Mesenchymal stem cell (in vitro differentiated cells and primary cell): ENCODE results near the gene WWOX.

Experiments used
- DNase-seq: peaks from one replicate; pipeline ENCODE4 v3.0.0-alpha.2; 2013
- H2AFZ ChIP-seq: one replicate; pipeline ENCODE4 v1.6.1; 2013; ENCODE audit warnings: low read depth, mild to moderate bottlenecking, control low read depth, inconsistent platforms, low read length, moderate library complexity
- H2AK5ac ChIP-seq: 2 replicates; pipeline ENCODE4 v1.6.1; 2013; ENCODE audit warnings: low read length, moderate library complexity, mild to moderate bottlenecking, inconsistent platforms; ENCODE audit not compliant: severe bottlenecking
- H2BK120ac ChIP-seq: one replicate; pipeline ENCODE4 v1.6.1; 2013; ENCODE audit warnings: low read depth, mild to moderate bottlenecking, inconsistent platforms, low read length, moderate library complexity
- H2BK12ac ChIP-seq, 2 experiments: one replicate each; pipeline ENCODE4 v1.6.1; 2013; ENCODE audit warnings: inconsistent platforms in 2 of 2, low read length in 2 of 2, mild to moderate bottlenecking in 2 of 2, moderate library complexity in 2 of 2, control low read depth in 1 of 2
- H2BK15ac ChIP-seq: one replicate; pipeline ENCODE4 v1.6.1; 2013; ENCODE audit warnings: mild to moderate bottlenecking, low read depth, inconsistent platforms; ENCODE audit not compliant: poor library complexity, severe bottlenecking
- H2BK5ac ChIP-seq: 2 replicates; pipeline ENCODE4 v1.6.1; 2013; ENCODE audit warnings: low read depth, mild to moderate bottlenecking, low read length, control low read depth, inconsistent platforms; ENCODE audit not compliant: poor library complexity, severe bottlenecking
- H3K14ac ChIP-seq, 2 experiments: one replicate each; pipeline ENCODE4 v1.6.1; 2013; ENCODE audit warnings: inconsistent platforms in 2 of 2, low read length in 2 of 2, control low read depth in 1 of 2, mild to moderate bottlenecking in 1 of 2, moderate library complexity in 1 of 2
- H3K18ac ChIP-seq, 2 experiments: one replicate each; pipeline ENCODE4 v1.6.1; 2013; ENCODE audit warnings: inconsistent platforms in 2 of 2, low read length in 2 of 2, control low read depth in 1 of 2, low read depth in 1 of 2, mild to moderate bottlenecking in 1 of 2
- H3K23ac ChIP-seq, 2 experiments: one replicate each; pipeline ENCODE4 v1.6.1; 2013; ENCODE audit warnings: inconsistent platforms in 2 of 2, low read length in 2 of 2, mild to moderate bottlenecking in 2 of 2, moderate library complexity in 2 of 2, control low read depth in 1 of 2
- H3K27ac ChIP-seq: 2 replicates; pipeline ENCODE4 v1.5.1; 2013; ENCODE audit warnings: mild to moderate bottlenecking, moderate library complexity, low read length, control low read depth, inconsistent platforms; ENCODE audit not compliant: poor library complexity, severe bottlenecking
- H3K27me3 ChIP-seq, 2 experiments: 2 replicates each; pipeline versions ENCODE4 v1.6.1 to v1.7.0; 2013; ENCODE audit warnings: low read length in 2 of 2, mild to moderate bottlenecking in 2 of 2, moderate library complexity in 2 of 2, control low read depth in 1 of 2, inconsistent platforms in 1 of 2; ENCODE audit not compliant: control insufficient read depth in 1 of 2, insufficient read depth in 1 of 2
- H3K36me3 ChIP-seq, 2 experiments: 2 replicates each; pipeline versions ENCODE4 v1.6.1 to v1.7.0; 2013; ENCODE audit warnings: low read length in 2 of 2, control low read depth in 1 of 2, inconsistent platforms in 1 of 2, low read depth in 1 of 2, mild to moderate bottlenecking in 1 of 2; ENCODE audit not compliant: insufficient read depth in 2 of 2, control insufficient read depth in 1 of 2
- H3K4ac ChIP-seq, 2 experiments: one replicate each; pipeline ENCODE4 v1.6.1; 2013; ENCODE audit warnings: inconsistent platforms in 2 of 2, low read length in 2 of 2, mild to moderate bottlenecking in 2 of 2, moderate library complexity in 2 of 2, control low read depth in 1 of 2, low read depth in 1 of 2
- H3K4me1 ChIP-seq: 2 replicates; pipeline ENCODE4 v1.6.1; 2013; ENCODE audit warnings: low read depth, low read length, control low read depth; ENCODE audit not compliant: control insufficient read depth, insufficient read depth
- H3K4me2 ChIP-seq: 2 replicates; pipeline ENCODE4 v1.6.1; 2013; ENCODE audit warnings: low read length, mild to moderate bottlenecking, inconsistent platforms; ENCODE audit not compliant: poor library complexity, severe bottlenecking
- H3K4me3 ChIP-seq, 2 experiments: 2 replicates each; pipeline versions ENCODE4 v1.5.1 to v1.7.0; 2013; ENCODE audit warnings: low read length in 2 of 2, mild to moderate bottlenecking in 2 of 2, control low read depth in 1 of 2, low read depth in 1 of 2; ENCODE audit not compliant: insufficient read depth in 1 of 2
- H3K79me1 ChIP-seq: replicated peaks from 2 replicates; pipeline ENCODE4 v1.6.1; 2013; ENCODE audit warnings: mild to moderate bottlenecking, control low read depth, low read length, inconsistent platforms; ENCODE audit not compliant: poor library complexity, severe bottlenecking
- H3K9ac ChIP-seq: 2 replicates; pipeline ENCODE4 v1.7.0; 2013; ENCODE audit warnings: mild to moderate bottlenecking, low read length, moderate library complexity
- H3K9me3 ChIP-seq: 2 replicates; pipeline ENCODE4 v1.7.0; 2013; ENCODE audit warnings: mild to moderate bottlenecking, low read length; ENCODE audit not compliant: control insufficient read depth
- H4K8ac ChIP-seq: one replicate; pipeline ENCODE4 v1.6.1; 2013; ENCODE audit warnings: inconsistent platforms, mild to moderate bottlenecking, low read length, moderate library complexity
- H4K91ac ChIP-seq: one replicate; pipeline ENCODE4 v1.6.1; 2013; ENCODE audit warnings: mild to moderate bottlenecking, low read length, inconsistent platforms
- WGBS: methylation state at CpG from one replicate; pipeline ENCODE4 v1.1.7; 2013; ENCODE audit warnings: mixed read lengths; 5-methylcytosine and 5-hydroxymethylcytosine counted together

WWOX gene

GRCh38 chr16:78681743-78682142 lies 582.3 kb downstream of the WWOX start:
- no peak overlapping the region for H2BK15ac ChIP-seq
- DNase-seq, result no peak
- H3K23ac ChIP-seq, result no peak overlapping the region
- no peaks in the 10 kb centered on the region for H3K27me3 ChIP-seq
- WGBS, result 98% methylated on average over 7 of the region's 8 CpGs
- no peak overlapping the region for H3K27ac ChIP-seq
- H2BK12ac ChIP-seq, result no peak overlapping the region
- H3K4me1 ChIP-seq, result peaks cover 8% of the 10 kb centered on the region
- H2BK5ac ChIP-seq, result no peak overlapping the region
- H2BK120ac ChIP-seq, result no peak overlapping the region
- no peak overlapping the region for H4K8ac ChIP-seq
- no peaks in the 10 kb centered on the region for H3K36me3 ChIP-seq
- H2AFZ ChIP-seq, result no peak overlapping the region
- no peak overlapping the region for H3K9ac ChIP-seq
- no peaks in the 10 kb centered on the region for H3K9me3 ChIP-seq
- no peak overlapping the region for H2AK5ac ChIP-seq
- no peaks in the 10 kb centered on the region for H3K79me1 ChIP-seq
- H3K4ac ChIP-seq, result no peak overlapping the region
- no peak overlapping the region for H3K4me2 ChIP-seq
- H3K4me3 ChIP-seq, result no peak overlapping the region
- peak overlapping the region in 1 of 2 experiments; percentile 35 for H3K18ac ChIP-seq
- H3K14ac ChIP-seq, result no peak overlapping the region
- H4K91ac ChIP-seq, result no peak overlapping the region

GRCh38 chr16:78684030-78684611 lies 584.7 kb downstream of the WWOX start:
- Histone ChIP-seq H2BK15ac (no peak overlapping the region), H3K4ac (peak overlapping the region in 1 of 2 experiments; percentile 12), H3K18ac (peak overlapping the region; percentile 46 to 77), H4K91ac (peak overlapping the region; percentile 73), H3K27ac (no peak overlapping the region), H3K4me2 (no peak overlapping the region), H3K36me3 (no peaks in the 10 kb centered on the region), H2AFZ (no peak overlapping the region), H3K79me1 (no peaks in the 10 kb centered on the region), H2BK120ac (no peak overlapping the region), H3K27me3 (no peaks in the 10 kb centered on the region), H4K8ac (peak overlapping the region; percentile 19), H2BK5ac (no peak overlapping the region), H3K4me1 (peaks cover 6% of the 10 kb centered on the region), H3K14ac (no peak overlapping the region), H2AK5ac (no peak overlapping the region), H3K4me3 (peak overlapping the region in 1 of 2 experiments; percentile 12), H3K9me3 (no peaks in the 10 kb centered on the region), H3K23ac (no peak overlapping the region), H2BK12ac (peak overlapping the region; percentile 6 to 97), H3K9ac (peak overlapping the region; percentile 77)
- 8% methylated on average over 8 of the region's 8 CpGs for WGBS
- DNase-seq, result peak; percentile 96

GRCh38 chr16:78684655-78685375 lies 585.4 kb downstream of the WWOX start:
- WGBS, result 46% methylated on average over 5 of the region's 5 CpGs
- peak; percentile 95 for DNase-seq

GRCh38 chr16:78686601-78687000 lies 587.1 kb downstream of the WWOX start:
- H4K8ac ChIP-seq, result no peak overlapping the region
- H3K4ac ChIP-seq, result peak overlapping the region in 1 of 2 experiments; percentile 30
- no peak overlapping the region for H3K4me2 ChIP-seq
- H3K9ac ChIP-seq, result peak overlapping the region; percentile 25
- no peak overlapping the region for H3K27ac ChIP-seq
- no peak overlapping the region for H2AFZ ChIP-seq
- DNase-seq, result peak; percentile 26
- no peak overlapping the region for H4K91ac ChIP-seq
- H3K36me3 ChIP-seq, result no peaks in the 10 kb centered on the region
- WGBS, result 91% methylated on average over 4 of the region's 5 CpGs
- H3K18ac ChIP-seq, result no peak overlapping the region
- no peaks in the 10 kb centered on the region for H3K27me3 ChIP-seq
- H3K23ac ChIP-seq, result no peak overlapping the region
- H2BK12ac ChIP-seq, result peak overlapping the region in 1 of 2 experiments; percentile 31
- H3K14ac ChIP-seq, result no peak overlapping the region
- H2BK15ac ChIP-seq, result no peak overlapping the region
- no peaks in the 10 kb centered on the region for H3K79me1 ChIP-seq
- no peak overlapping the region for H3K4me3 ChIP-seq
- peaks cover 6% of the 10 kb centered on the region for H3K4me1 ChIP-seq
- H2BK120ac ChIP-seq, result no peak overlapping the region
- H2BK5ac ChIP-seq, result no peak overlapping the region
- no peaks in the 10 kb centered on the region for H3K9me3 ChIP-seq
- H2AK5ac ChIP-seq, result no peak overlapping the region

More at GRCh38 chr16:78684655-78685375, 585.4 kb downstream of the WWOX start:
- H3K18ac ChIP-seq, result peak overlapping the region; percentile 46 to 77
- no peak overlapping the region for H3K14ac ChIP-seq
- peak overlapping the region; percentile 6 to 97 for H2BK12ac ChIP-seq
- H3K23ac ChIP-seq, result no peak overlapping the region
- peak overlapping the region in 1 of 2 experiments; percentile 12 for H3K4me3 ChIP-seq
- H2AK5ac ChIP-seq, result no peak overlapping the region
- H2BK120ac ChIP-seq, result no peak overlapping the region
- H2BK15ac ChIP-seq, result no peak overlapping the region
- H3K9me3 ChIP-seq, result no peaks in the 10 kb centered on the region
- no peaks in the 10 kb centered on the region for H3K27me3 ChIP-seq
- H3K4me2 ChIP-seq, result no peak overlapping the region
- peak overlapping the region; percentile 73 for H4K91ac ChIP-seq
- H4K8ac ChIP-seq, result peak overlapping the region; percentile 66
- no peaks in the 10 kb centered on the region for H3K36me3 ChIP-seq
- no peak overlapping the region for H2BK5ac ChIP-seq
- H3K79me1 ChIP-seq, result no peaks in the 10 kb centered on the region
- H3K9ac ChIP-seq, result peak overlapping the region; percentile 77
- no peak overlapping the region for H2AFZ ChIP-seq
- no peak overlapping the region for H3K27ac ChIP-seq
- peak overlapping the region in 1 of 2 experiments; percentile 70 for H3K4ac ChIP-seq
- H3K4me1 ChIP-seq, result peaks cover 6% of the 10 kb centered on the region
